GM18951 (cell line): ENCODE results near the gene SEMA4C.
"Not testable (repeated sequence)": the region's sequence is repeated elsewhere in the genome, so short reads cannot be mapped to it uniquely, and the experiment has no call there.

ENCODE experiments used
- POLR2A ChIP-seq: IDR thresholded peaks from 4 replicates; pipeline ENCODE4 v1.6.1; 2011; ENCODE audit warnings: mild to moderate bottlenecking; ENCODE audit not compliant: insufficient read length, insufficient read depth; ENCODE audit errors: extremely low read depth
- in situ Hi-C: fragments of 300-500 bp; cut with MboI; formaldehyde crosslinking; loops from one replicate; pipeline ENCODE4 v1.12.0; 2022; ENCODE audit warnings: low sequenced_read_pairs, mixed read lengths, inconsistent platforms; ENCODE audit not compliant: unreplicated experiment

SEMA4C gene

DNA sequence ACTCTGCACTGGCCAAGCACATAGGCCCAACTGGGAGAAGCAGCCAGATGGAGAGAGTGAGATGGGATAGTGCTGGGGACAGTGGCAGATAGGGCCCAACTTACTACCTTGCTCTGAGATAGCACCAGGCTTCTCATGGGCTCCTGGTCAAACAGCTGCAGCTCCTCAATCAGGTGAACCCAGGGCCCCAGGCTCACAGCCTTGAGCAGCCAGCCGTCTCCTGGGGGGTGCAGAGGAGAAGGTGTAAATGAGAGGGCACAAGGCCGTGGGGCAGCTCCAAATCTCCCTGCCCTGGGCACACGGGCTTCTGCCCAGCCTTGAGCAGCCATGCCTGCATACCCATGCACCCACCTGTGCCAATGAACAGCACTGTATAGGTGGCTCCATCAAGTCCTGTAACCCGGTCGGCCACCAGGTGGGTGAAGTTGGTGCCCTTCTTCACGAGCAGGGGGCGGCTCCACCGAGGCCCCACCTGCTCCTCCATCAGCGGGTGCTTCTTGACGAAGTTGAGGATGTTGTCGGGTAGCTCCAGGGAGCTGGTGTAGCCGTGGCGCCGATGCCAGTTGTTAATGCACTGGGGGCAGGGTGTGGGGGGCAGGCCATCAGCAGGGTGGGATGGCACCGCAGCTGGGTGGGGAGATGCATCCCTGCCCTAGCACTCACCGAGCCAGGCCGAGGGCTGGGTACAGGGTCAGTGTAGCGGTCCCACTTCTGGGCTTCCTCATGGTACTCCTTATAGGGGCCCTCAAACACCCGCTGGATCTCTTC lies 6.1 kb downstream of the SEMA4C start:
- in situ Hi-C loops, result no loop called here
- no peak for TF ChIP-seq POLR2A

GRCh38 chr2:96863056-96863455 lies 6.8 kb downstream of the SEMA4C start:
- in situ Hi-C loops, result not testable (repeated sequence)

DNA sequence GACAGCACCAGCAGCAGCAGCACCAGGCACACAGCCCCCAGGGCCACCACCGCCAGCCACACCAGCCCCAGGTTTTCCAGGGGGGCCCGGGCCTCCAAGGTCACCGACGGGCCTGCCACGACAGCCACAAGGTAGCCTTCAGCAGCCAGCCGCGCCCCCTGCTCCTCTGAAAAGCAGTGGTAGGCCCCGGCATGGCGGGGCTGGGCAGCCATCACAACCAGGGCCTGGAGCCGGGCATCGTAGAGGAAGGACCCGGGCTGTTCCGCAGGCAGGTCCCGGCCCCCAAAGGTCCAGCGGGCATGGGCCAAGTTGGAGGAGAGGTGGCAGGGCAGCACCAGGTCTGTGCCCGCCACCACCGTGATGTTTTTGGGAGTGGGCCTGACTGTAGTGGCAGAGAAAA lies 8.8 kb downstream of the SEMA4C start:
- in situ Hi-C loops, result no loop called here
- no peak for TF ChIP-seq POLR2A

GRCh38 chr2:96860065-96861029 lies 9.5 kb downstream of the SEMA4C start:
- in situ Hi-C loops, result no loop called here
- peak; percentile 13 for TF ChIP-seq POLR2A

DNA sequence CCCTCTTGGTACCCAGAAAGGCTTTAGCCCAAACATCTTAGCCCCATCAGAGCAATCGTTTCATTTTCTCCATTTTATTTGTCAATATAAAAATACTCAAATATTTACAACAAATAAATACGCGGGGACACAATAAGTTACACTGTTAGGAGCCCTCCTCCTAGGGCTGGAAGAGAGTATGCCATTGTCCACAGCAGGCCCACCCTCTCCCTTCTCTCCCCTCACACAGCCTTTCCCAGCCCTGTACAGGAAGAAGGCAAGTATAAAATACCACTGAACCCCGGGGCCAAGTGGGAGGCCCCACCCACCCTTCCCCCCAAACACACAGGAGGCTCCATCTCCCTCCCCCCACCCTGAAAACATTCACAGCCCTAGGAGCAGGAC lies 10.2 kb downstream of the SEMA4C start:
- TF ChIP-seq POLR2A, result no peak
- in situ Hi-C loops, result no loop called here

GRCh38 chr2:96859099-96859649 lies 10.7 kb downstream of the SEMA4C start:
- no peak for TF ChIP-seq POLR2A
- in situ Hi-C loops, result no loop called here

DNA sequence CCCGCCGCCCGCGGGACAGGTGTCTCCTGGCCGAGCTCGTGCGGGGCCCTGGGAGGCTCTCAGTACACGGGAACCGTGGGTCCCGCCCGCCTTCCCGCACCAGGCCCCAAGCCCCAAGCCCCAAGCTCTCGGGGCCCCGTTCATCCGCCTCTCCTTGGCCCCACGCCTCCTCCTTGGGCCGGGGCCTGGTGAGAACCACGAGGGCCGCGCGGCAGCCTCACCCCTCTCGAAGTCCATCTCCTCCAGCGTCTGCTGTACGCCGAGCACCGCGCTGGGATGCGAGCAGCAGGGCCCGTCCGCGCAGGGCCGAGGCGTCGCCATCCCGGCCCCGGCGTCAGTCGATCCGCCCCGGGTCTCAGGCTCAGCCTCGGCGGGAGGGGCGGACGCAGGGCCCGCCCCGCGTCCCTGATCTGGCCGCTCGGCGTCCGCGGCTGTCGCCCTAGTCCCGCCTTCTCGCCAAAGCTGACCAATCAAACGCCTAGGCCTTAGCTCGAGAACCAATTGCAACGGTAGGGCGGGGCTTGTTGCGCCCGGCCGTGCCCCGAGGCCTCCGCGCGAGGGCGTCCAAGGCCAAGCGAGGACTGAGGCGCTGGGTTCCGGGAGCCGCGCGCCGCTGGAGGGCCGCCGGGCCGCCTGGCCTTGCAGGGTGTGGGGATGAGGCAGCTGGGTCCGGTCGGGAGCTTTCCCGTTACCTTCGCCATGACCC lies 12.1 kb downstream of the SEMA4C start, which contains the start of gene ANKRD39:
Gene ANKRD39, minus strand, starts transcription at position 350 of the 706 bp plus-strand sequence. Its CDS starts 29 bp downstream, at position 321.
- in situ Hi-C loops, result no loop called here
- peak; percentile 94 for TF ChIP-seq POLR2A

DNA sequence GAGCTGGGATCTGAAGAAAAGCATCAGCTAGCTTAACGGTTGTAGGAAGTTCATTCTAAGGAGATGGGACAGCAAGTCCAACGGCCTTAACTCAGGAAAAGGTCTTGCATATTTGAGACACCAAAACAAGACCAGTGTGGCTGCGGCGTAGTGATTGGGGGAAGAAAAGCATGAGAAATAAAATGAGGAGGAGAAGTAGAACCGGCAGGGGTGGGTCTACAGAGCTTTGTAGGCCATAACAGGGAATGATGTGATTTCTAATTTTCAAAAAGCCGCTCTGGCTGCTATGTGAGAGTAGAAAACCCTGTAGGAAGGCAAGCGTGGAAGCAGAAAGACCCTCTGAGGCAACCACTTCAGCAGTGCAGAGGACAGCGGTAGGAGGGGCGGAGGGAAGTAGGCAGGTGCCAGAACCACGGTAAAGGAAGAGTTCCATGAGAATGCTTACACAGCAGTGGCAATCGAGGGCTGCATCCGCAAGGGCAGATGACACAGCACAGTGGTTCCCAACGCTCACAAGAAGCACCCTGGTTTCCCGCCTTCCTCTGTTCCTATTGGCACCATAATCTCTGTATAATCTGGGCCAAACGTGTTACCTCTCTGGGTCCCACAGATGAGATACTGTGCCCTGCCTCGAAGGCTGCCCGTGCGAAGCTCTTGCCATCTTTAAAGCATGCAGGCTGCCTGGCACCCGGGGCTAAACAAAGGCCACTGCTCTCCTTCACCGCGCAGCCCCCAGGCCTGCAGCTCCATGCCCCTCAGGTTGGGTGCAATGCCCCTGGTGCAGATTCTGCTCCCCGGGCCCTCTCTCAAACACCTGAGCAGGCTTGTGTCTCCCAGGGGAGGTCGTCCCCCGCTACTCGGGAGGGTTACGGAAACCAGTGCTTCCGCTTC lies 12.9 kb downstream of the SEMA4C start:
- no peak for TF ChIP-seq POLR2A

GRCh38 chr2:96853321-96853720 lies 16.6 kb downstream of the SEMA4C start:
- in situ Hi-C loops, result no loop called here
- TF ChIP-seq POLR2A, result no peak

More for the DNA sequence above, 12.9 kb downstream of the SEMA4C start:
- in situ Hi-C loops, result no loop called here

GRCh38 chr2:96852667-96853066 lies 17.2 kb downstream of the SEMA4C start:
- no peak for TF ChIP-seq POLR2A
- in situ Hi-C loops, result no loop called here

DNA sequence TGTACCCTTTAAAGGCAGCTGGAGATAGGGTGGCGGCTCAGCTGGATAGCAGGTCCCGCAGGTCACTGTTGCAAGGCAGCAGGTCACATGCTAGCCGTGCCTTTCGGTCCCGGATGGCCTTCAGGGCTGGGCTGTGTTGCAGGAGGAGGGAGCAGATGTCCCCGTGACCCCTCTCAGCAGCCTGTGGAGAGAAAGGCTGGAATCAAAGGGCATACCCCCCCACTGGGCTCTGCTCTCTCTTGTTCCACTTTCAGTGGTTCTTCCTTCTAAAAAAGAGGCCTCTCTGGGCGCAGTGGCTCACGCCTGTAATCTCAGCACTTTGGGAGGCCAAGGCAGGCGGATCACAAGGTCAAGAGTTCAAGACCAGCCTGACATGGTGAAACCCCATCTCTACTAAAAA lies 21.6 kb downstream of the SEMA4C start:
- in situ Hi-C loops, result no loop called here
- TF ChIP-seq POLR2A, result no peak

- in situ Hi-C loops, result no loop called here
- no peak for TF ChIP-seq POLR2A
Measured at GRCh38 chr2:96847586-96847985, 22.3 kb downstream of the SEMA4C start.
